ENCODE data around the gene ZNF385B.

DNA sequence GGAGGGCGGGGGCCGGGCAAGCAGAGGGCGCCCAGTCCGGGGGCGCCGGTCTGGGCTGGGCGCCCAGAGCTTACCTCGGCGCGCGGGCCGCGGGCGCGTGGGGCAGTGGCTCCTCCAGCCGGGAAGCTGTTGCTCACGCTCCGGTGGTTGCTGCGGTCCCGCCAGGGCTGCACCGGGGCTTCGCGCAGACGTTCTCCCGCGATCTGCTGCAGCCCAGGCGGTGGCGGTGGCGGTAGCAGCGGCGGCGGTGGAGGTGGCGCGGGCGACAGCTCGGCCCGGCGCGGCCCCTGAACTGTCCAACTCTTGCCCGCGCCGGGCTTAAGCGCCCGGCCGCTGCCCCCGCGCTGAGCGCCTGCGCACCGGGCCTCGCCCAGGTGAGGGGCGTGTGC lies 391 bp downstream of the ZNF385B start:
- TF ChIP-seq POLR2AphosphoS5 (IDR thresholded peaks at IDR 0.05; ENCODE audit: low read depth, low read length) (no peak), SIN3A (IDR thresholded peaks at IDR 0.05; ENCODE audit: borderline replicate concordance, insufficient read depth, low read length) (no peak), FOXP2 (optimal IDR thresholded peaks at IDR 0.05; ENCODE audit: borderline replicate concordance, extremely low read depth, extremely low read length, insufficient read depth) (no peak)
- TF ChIP-seq, protein P1, sequence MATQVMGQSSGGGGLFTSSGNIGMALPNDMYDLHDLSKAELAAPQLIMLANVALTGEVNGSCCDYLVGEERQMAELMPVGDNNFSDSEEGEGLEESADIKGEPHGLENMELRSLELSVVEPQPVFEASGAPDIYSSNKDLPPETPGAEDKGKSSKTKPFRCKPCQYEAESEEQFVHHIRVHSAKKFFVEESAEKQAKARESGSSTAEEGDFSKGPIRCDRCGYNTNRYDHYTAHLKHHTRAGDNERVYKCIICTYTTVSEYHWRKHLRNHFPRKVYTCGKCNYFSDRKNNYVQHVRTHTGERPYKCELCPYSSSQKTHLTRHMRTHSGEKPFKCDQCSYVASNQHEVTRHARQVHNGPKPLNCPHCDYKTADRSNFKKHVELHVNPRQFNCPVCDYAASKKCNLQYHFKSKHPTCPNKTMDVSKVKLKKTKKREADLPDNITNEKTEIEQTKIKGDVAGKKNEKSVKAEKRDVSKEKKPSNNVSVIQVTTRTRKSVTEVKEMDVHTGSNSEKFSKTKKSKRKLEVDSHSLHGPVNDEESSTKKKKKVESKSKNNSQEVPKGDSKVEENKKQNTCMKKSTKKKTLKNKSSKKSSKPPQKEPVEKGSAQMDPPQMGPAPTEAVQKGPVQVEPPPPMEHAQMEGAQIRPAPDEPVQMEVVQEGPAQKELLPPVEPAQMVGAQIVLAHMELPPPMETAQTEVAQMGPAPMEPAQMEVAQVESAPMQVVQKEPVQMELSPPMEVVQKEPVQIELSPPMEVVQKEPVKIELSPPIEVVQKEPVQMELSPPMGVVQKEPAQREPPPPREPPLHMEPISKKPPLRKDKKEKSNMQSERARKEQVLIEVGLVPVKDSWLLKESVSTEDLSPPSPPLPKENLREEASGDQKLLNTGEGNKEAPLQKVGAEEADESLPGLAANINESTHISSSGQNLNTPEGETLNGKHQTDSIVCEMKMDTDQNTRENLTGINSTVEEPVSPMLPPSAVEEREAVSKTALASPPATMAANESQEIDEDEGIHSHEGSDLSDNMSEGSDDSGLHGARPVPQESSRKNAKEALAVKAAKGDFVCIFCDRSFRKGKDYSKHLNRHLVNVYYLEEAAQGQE (IDR thresholded peaks at IDR 0.05; ENCODE audit: insufficient read depth in 1 of 2, low read depth in 2 of 2, low read length in 2 of 2): no peak
